Gastrocnemius medialis (tissue), 4 donors: ENCODE results near the gene MAEA. TPM values are rescaled to one million over a fixed set of nuclear protein-coding genes. Genes with fewer than 3 reads are reported as not detected.

Experiments
- ATAC-seq, 2 donors: fragments of 150-250 bp; one replicate each; pipeline ENCODE4 v1.9.1; 2016
- DNase-seq, 2 donors: peaks; one replicate each; pipeline ENCODE4 v3.0.0-alpha.2; 2019
- H3K27ac ChIP-seq, 4 donors: fragments of 200-600 bp; sonication (generic); 1 replicate in 1 of 4; 2 replicates in 3 of 4; pipeline ENCODE4 v1.5.1; 2016 to 2018; ENCODE audit warnings: mild to moderate bottlenecking in 2 of 4, moderate library complexity in 1 of 4
- H3K27me3 ChIP-seq, 3 donors: fragments of 200-600 bp; sonication (generic) in 2 of 3; 1 replicate in 1 of 3; 2 replicates in 2 of 3; pipeline versions ENCODE4 v1.5.1 to v1.6.0; 2016 to 2019; ENCODE audit warnings: mild to moderate bottlenecking in 1 of 3, moderate library complexity in 1 of 3
- H3K36me3 ChIP-seq, 2 donors: fragments of 200-600 bp; sonication (generic) in 1 of 2; one replicate each; pipeline ENCODE4 v1.5.1; 2017 to 2018
- H3K4me1 ChIP-seq, 2 donors: fragments of 200-600 bp; sonication (generic) in 1 of 2; one replicate each; pipeline ENCODE4 v1.5.1; 2016 to 2017; ENCODE audit warnings: mild to moderate bottlenecking in 2 of 2
- H3K4me3 ChIP-seq, 4 donors: fragments of 200-600 bp; sonication (generic) in 3 of 4; 1 replicate in 1 of 4; 2 replicates in 3 of 4; pipeline ENCODE4 v1.5.1; 2016 to 2019; ENCODE audit warnings: mild to moderate bottlenecking in 2 of 4
- H3K9me3 ChIP-seq, 3 donors: fragments of 200-600 bp; sonication (generic) in 2 of 3; 1 replicate in 1 of 3; 2 replicates in 2 of 3; pipeline ENCODE4 v1.5.1; 2016 to 2019
- POLR2A ChIP-seq, 2 donors: fragments of 450-650 bp; IDR thresholded peaks; one replicate each; pipeline ENCODE4 v1.6.1; 2017; ENCODE audit warnings: antibody characterized with exemption in 2 of 2, mild to moderate bottlenecking in 2 of 2, moderate library complexity in 2 of 2
- in situ Hi-C, 4 donors: fragments of 200-750 bp; cut with MboI; loops; one replicate each; pipeline versions ENCODE4 v1.15.0 to v1.8.0; 2017; ENCODE audit warnings: low sequenced_read_pairs in 4 of 4
- intact Hi-C: fragments of 100-400 bp; cut with DNase I; formaldehyde crosslinking; loops from one replicate; pipeline ENCODE4 v1.15.1; 2023; ENCODE audit warnings: low total_unique reads
- total RNA-seq, 4 donors: library from RNA; depleted of rRNA; stranded (reverse); fragments of >200 nt; gene quantifications; one replicate each; pipeline versions ENCODE4 v1.1.0 to v1.2.3, GENCODE V29; 2016
- TF ChIP-seq, protein P1 (sequence below), 5 experiments: fragments of 450-650 bp in 3 of 5; fragments of 200-600 bp in 2 of 5; sonication (generic) in 2 of 5; IDR thresholded peaks in 4 of 5; conservative IDR thresholded peaks in 1 of 5; 1 replicate in 4 of 5; 2 replicates in 1 of 5; pipeline ENCODE4 v1.5.1; 2016 to 2019; ENCODE audit warnings: antibody characterized with exemption in 5 of 5, mild to moderate bottlenecking in 3 of 5, moderate library complexity in 3 of 5

The MAEA gene
- total RNA-seq, 4 donors from 2014 or later, result 30.0 to 42.7 (median 34.3) TPM

DNA sequence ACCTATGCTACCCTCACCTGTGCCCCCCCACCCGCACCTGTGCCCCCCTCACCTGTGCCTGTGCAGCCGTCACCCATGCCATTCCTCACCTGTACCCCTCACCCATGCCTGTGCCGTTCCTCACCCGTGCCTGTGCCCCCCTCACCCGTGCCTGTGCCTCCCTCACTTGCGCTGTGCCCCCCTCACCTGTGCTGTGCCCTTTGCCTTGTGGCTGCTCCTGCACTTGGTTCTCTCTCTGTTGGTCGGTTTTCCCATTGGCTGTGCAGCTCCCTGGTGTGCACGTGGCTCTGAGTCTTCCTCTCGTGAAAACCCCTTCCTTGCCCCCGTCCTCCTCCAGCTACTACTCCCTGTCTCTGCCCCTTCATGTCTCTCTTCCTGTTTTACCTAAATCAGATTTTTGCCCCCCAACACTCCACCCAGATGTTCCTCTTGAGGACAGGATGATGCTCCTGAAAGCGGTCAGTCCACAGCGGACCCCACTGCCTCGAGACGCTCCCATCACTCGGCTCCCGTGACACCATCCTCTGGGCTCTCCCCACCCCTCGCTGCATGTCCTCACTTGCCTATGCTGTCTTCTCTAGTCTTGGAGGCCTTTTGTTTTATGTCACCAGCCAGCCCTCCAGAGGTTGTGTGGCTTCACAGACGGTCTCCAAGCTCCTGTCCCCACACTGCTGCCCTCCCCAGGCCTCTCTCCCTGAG is 6.8 kb downstream of the MAEA start:
- H3K9me3 ChIP-seq, result no peaks in the 10 kb centered on the region
- H3K4me3 ChIP-seq, result no peak overlapping the region
- no peak for TF ChIP-seq POLR2A (IDR thresholded peaks at IDR 0.05)
- TF ChIP-seq, protein P1, sequence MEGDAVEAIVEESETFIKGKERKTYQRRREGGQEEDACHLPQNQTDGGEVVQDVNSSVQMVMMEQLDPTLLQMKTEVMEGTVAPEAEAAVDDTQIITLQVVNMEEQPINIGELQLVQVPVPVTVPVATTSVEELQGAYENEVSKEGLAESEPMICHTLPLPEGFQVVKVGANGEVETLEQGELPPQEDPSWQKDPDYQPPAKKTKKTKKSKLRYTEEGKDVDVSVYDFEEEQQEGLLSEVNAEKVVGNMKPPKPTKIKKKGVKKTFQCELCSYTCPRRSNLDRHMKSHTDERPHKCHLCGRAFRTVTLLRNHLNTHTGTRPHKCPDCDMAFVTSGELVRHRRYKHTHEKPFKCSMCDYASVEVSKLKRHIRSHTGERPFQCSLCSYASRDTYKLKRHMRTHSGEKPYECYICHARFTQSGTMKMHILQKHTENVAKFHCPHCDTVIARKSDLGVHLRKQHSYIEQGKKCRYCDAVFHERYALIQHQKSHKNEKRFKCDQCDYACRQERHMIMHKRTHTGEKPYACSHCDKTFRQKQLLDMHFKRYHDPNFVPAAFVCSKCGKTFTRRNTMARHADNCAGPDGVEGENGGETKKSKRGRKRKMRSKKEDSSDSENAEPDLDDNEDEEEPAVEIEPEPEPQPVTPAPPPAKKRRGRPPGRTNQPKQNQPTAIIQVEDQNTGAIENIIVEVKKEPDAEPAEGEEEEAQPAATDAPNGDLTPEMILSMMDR (IDR thresholded peaks at IDR 0.05 in 4 of 5, conservative IDR thresholded peaks at IDR 0.05 in 1 of 5), result no peak
- H3K27ac ChIP-seq, result no peak overlapping the region
- in situ Hi-C loops, result no loop called here
- H3K27me3 ChIP-seq, result no peaks in the 10 kb centered on the region
- intact Hi-C loops, result no loop called here
- ATAC-seq (no peak), DNase-seq (no peak)
- H3K4me1 ChIP-seq, result peaks cover 44 to 58% of the 10 kb centered on the region in 2 donors
- no peaks in the 10 kb centered on the region for H3K36me3 ChIP-seq

DNA sequence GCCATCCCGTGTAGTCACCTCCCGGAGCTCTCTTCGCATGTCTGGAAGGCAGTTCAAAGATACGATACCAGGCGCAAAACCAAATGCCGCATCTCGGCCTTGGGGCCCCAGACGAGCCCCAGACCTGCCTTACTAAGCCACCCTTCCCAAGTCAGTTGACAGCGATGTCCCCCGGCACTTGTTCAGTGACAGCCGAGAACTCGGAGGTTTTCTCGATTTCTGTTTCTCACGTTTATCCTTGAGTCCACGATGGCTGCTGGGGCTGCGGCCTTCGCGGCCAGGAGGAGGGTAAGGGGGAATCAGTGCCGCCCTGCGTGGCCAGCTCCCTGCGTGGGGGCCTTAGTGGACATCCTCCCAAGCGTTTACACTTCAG is 7.3 kb downstream of the MAEA start:
- intact Hi-C loops, result no loop called here
- DNase-seq, result no peak
- Histone ChIP-seq H3K4me3 (no peak overlapping the region), H3K27ac (no peak overlapping the region), H3K4me1 (peaks cover 43 to 58% of the 10 kb centered on the region in 2 donors), H3K9me3 (no peaks in the 10 kb centered on the region), H3K36me3 (no peaks in the 10 kb centered on the region), H3K27me3 (no peaks in the 10 kb centered on the region)
- no peak for ATAC-seq
- no peak for TF ChIP-seq POLR2A (IDR thresholded peaks at IDR 0.05)
- TF ChIP-seq, protein P1 (IDR thresholded peaks at IDR 0.05 in 4 of 5, conservative IDR thresholded peaks at IDR 0.05 in 1 of 5), result no peak
- in situ Hi-C loops, result no loop called here

DNA sequence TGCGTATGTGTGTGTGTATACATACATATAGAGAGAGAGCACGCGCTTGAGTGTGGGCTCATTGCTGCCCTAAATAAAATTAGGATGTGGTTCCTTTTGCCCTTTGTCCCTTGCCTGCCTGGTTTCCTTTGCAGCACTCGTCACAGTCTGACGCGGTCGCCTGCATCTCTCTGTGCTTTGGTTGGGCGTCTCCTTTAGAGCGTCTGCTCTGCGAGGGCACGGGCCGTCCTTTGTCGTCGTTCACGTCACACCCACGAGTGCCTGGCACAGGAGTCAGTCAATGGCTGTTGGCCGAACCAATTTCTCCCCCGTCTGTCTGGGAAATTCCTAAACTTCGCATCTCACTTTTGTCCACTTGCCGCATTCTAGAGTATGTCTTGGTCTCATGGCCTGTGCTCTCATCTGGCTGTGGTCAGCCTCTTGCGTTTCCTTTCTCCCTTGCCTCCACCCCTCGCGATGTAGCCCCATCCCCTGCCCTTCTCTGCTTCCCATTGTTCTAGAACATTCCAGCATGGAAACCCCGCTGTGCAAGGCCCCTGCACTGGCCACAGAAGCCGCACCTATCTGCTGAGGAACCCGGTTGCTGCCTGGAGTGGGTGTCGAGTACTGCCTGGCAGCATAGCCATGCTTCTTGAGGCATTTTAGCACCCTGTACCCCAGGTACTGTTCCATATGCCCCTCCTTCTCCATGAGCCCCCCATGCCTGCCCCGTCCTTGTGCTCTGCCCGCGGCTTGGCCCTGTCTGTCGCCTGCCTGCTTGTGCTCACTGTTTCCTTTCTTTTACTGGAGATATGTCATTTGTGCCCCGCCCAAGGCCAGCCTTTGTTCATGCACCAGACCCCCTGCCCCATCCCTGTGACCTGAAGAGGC is 8.0 kb downstream of the MAEA start:
- H3K9me3 ChIP-seq, result no peaks in the 10 kb centered on the region
- in situ Hi-C loops (no loop called here), intact Hi-C loops (no loop called here)
- no peak overlapping the region for H3K27ac ChIP-seq
- no peaks in the 10 kb centered on the region for H3K36me3 ChIP-seq
- no peaks in the 10 kb centered on the region for H3K27me3 ChIP-seq
- DNase-seq (no peak), ATAC-seq (no peak)
- no peak overlapping the region for H3K4me3 ChIP-seq
- TF ChIP-seq, protein P1 (IDR thresholded peaks at IDR 0.05 in 4 of 5, conservative IDR thresholded peaks at IDR 0.05 in 1 of 5), result no peak
- TF ChIP-seq POLR2A (IDR thresholded peaks at IDR 0.05), result no peak
- peaks cover 38 to 53% of the 10 kb centered on the region in 2 donors for H3K4me1 ChIP-seq

DNA sequence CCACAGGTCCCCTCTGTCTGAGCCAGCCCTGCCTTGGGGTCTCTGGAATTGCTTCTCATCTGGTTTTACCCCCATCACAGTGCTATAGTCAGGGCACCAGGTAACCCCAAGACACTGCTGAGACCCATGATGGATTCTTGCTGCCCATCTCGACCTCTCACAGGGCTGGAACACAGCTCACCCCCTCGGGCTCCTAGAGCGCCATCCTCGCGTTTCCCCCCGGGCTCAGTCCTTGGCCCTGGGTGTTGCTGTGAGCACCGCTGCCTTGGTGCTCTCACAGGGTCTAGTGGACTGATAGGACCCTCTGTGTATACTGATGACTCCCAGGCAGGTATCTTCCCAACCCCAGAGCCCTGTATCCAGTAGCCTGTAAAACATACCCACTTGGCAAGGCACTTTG is 8.8 kb downstream of the MAEA start:
- H3K27ac ChIP-seq, result no peak overlapping the region
- no peak overlapping the region for H3K4me3 ChIP-seq
- intact Hi-C loops (no loop called here), in situ Hi-C loops (no loop called here)
- ATAC-seq (no peak), DNase-seq (no peak)
- no peaks in the 10 kb centered on the region for H3K9me3 ChIP-seq
- no peak for TF ChIP-seq POLR2A (IDR thresholded peaks at IDR 0.05)
- TF ChIP-seq, protein P1 (IDR thresholded peaks at IDR 0.05 in 4 of 5, conservative IDR thresholded peaks at IDR 0.05 in 1 of 5), result no peak
- no peaks in the 10 kb centered on the region for H3K27me3 ChIP-seq
- H3K4me1 ChIP-seq, result peaks cover 32 to 53% of the 10 kb centered on the region in 2 donors
- no peaks in the 10 kb centered on the region for H3K36me3 ChIP-seq
